Esophagus squamous epithelium (tissue), 4 donors: ENCODE results near the gene SLC10A2.

ENCODE experiments used
- CTCF ChIP-seq, 6 experiments: fragments of 450-650 bp in 4 of 6; fragments of 200-600 bp in 2 of 6; sonication (generic) in 2 of 6; IDR thresholded peaks; one replicate each; pipeline ENCODE4 v1.5.1; 2016 to 2019; ENCODE audit warnings: antibody characterized with exemption in 6 of 6, mild to moderate bottlenecking in 4 of 6, moderate library complexity in 4 of 6
- POLR2A ChIP-seq, 4 donors: fragments of 450-650 bp; IDR thresholded peaks; one replicate each; pipeline ENCODE4 v1.6.1; 2017; ENCODE audit warnings: antibody characterized with exemption in 4 of 4, mild to moderate bottlenecking in 4 of 4, moderate library complexity in 3 of 4

- TF ChIP-seq CTCF (IDR thresholded peaks at IDR 0.05) (no peak), POLR2A (IDR thresholded peaks at IDR 0.05) (no peak)
Observed at GRCh38 chr13:103044056-103044455, 22.2 kb downstream of the SLC10A2 start.
